Type B pancreatic cell (in vitro differentiated cells): ENCODE data around the gene TRIM49D1. TPM values are rescaled to one million over a fixed set of nuclear protein-coding genes. Genes with fewer than 3 reads are reported as not detected.
"Not testable (repeated sequence)": the region's sequence is repeated elsewhere in the genome, so short reads cannot be mapped to it uniquely, and the experiment has no call there.

ENCODE experiments used
- DNase-seq: peaks from one replicate; pipeline ENCODE4 v3.0.0; 2021; ENCODE audit warnings: mixed read lengths; ENCODE audit not compliant: unreplicated experiment; ENCODE audit errors: extremely low spot score
- H3K27ac Mint-ChIP-seq: 2 replicates; pipeline ENCODE4 v1.8.0; 2021; ENCODE audit warnings: mild to moderate bottlenecking, mixed read lengths
- H3K27me3 Mint-ChIP-seq: 2 replicates; pipeline ENCODE4 v1.8.0; 2021; ENCODE audit warnings: mixed read lengths
- H3K36me3 Mint-ChIP-seq: 2 replicates; pipeline ENCODE4 v1.8.0; 2021; ENCODE audit warnings: mixed read lengths
- H3K4me1 Mint-ChIP-seq: one replicate; pipeline ENCODE4 v1.8.0; 2021; ENCODE audit warnings: mixed read lengths; ENCODE audit not compliant: unreplicated experiment
- H3K4me3 Mint-ChIP-seq: 2 replicates; pipeline ENCODE4 v1.8.0; 2021; ENCODE audit warnings: mild to moderate bottlenecking, mixed read lengths
- H3K9me3 Mint-ChIP-seq: 2 replicates; pipeline ENCODE4 v1.8.0; 2021; ENCODE audit warnings: mixed read lengths
- long read RNA-seq: library from polyadenylated mRNA; unstranded; transcript quantifications from one replicate; pipeline ENCODE4 v2.0.0, GENCODE V29; 2020
- total RNA-seq: library from RNA; stranded (reverse); gene quantifications from 2 replicates; pipeline ENCODE4 v1.2.1, GENCODE V29; 2021; ENCODE audit warnings: low replicate concordance
- TF ChIP-seq, protein P1 (sequence below): fragments of 200-600 bp; sonication (generic); conservative IDR thresholded peaks from 2 replicates; pipeline ENCODE4 v1.5.0; 2021; ENCODE audit warnings: antibody characterized with exemption, mild to moderate bottlenecking

TRIM49D1 gene, protein sequence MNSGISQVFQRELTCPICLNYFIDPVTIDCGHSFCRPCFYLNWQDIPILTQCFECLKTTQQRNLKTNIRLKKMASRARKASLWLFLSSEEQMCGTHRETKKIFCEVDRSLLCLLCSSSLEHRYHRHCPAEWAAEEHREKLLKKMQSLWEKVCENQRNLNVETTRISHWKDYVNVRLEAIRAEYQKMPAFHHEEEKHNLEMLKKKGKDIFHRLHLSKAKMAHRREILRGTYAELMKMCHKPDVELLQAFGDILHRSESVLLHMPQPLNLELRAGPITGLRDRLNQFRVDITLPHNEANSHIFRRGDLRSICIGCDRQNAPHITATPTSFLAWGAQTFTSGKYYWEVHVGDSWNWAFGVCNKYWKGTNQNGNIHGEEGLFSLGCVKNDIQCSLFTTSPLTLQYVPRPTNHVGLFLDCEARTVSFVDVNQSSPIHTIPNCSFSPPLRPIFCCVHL
- not detected in 2 replicates for total RNA-seq
- long read RNA-seq, result 0 reads

DNA sequence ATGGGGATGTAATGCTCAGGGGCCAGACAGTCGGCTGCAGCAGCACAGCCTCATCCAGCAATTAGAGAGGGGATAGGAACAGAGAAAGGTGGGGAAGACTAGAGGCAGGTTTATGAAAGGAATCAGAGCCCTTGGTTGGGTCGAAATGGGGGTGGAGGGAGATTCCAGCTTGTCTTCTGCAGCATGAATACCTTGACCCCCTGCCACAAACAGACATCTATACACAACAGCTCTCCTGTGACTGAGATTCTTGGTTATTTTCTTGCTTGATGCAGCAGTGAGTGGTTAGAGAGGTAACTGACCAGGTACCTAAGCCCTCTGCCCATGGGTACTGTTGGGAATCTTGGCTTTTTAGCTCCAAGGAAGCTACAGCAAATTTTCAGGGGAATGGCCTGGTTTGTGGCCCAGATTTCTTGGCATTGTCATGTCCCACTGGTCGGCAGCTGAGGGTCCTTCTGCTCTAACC, at the start of gene TRIM49D1:
TSS of gene TRIM49D1 (minus strand) at position 51 of the 466 bp plus-strand sequence. CDS start 4,535 bp downstream, outside the sequence.
- H3K27me3 Mint-ChIP-seq, result peaks cover 3% of the 10 kb centered on the region
- H3K4me3 Mint-ChIP-seq, result no peak within 1 kb of the TSS
- no peaks in the 10 kb centered on the region for H3K36me3 Mint-ChIP-seq
- no peaks in the 10 kb centered on the region for H3K9me3 Mint-ChIP-seq
- H3K4me1 Mint-ChIP-seq, result no peaks in the 10 kb centered on the region
- DNase-seq, result no peak
- TF ChIP-seq, protein P1, sequence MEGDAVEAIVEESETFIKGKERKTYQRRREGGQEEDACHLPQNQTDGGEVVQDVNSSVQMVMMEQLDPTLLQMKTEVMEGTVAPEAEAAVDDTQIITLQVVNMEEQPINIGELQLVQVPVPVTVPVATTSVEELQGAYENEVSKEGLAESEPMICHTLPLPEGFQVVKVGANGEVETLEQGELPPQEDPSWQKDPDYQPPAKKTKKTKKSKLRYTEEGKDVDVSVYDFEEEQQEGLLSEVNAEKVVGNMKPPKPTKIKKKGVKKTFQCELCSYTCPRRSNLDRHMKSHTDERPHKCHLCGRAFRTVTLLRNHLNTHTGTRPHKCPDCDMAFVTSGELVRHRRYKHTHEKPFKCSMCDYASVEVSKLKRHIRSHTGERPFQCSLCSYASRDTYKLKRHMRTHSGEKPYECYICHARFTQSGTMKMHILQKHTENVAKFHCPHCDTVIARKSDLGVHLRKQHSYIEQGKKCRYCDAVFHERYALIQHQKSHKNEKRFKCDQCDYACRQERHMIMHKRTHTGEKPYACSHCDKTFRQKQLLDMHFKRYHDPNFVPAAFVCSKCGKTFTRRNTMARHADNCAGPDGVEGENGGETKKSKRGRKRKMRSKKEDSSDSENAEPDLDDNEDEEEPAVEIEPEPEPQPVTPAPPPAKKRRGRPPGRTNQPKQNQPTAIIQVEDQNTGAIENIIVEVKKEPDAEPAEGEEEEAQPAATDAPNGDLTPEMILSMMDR, result no peak
- no peak within 1 kb of the TSS for H3K27ac Mint-ChIP-seq

DNA sequence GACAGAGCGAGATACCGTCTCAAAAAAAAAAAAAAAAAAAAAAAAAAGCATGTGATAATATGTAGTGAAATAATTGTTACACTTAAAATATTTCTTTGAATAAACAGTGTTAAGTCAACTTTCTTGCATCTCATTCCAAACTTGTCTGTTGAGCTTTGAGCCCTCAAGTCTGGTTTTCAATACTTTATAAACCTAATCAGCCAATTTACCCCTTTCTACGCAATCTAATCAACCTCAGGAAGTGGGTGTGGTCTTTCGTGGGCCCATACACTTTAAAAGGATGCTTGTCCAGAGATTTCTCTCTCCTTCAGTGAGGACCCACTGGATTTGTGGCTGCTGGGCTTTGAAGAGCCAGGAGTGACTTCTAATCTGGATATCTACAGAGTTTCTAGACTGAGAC, 43.7 kb upstream of the TRIM49D1 start, which contains the start of gene TRIM64:
TSS of gene TRIM64 (plus strand) at position 301 of the 400 bp plus-strand sequence. CDS start 2,467 bp downstream, outside the sequence.
- H3K4me1 Mint-ChIP-seq, H3K36me3 Mint-ChIP-seq, H3K4me3 Mint-ChIP-seq, H3K9me3 Mint-ChIP-seq, DNase-seq, H3K27ac Mint-ChIP-seq, H3K27me3 Mint-ChIP-seq: not testable (repeated sequence)

DNA sequence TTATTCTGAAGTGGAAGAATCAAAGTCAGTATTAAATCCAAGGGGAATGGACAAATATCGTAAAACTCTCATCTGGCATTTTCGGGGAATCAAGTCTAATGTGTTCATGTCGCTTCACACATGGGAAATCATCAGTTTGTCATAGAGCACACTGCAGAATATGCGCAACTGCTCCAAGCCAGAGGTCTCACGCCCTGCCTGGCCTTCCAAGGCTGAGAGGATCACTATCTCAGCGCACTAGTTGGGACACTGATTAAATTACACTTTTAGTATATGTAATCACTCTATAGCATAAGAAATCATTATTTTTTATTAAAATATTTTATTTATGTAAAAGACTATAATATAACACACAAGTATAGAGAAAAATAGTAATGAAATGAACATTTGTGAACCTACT, 38.8 kb upstream of the TRIM49D1 start:
- not testable (repeated sequence) for H3K4me1 Mint-ChIP-seq, H3K36me3 Mint-ChIP-seq, H3K27ac Mint-ChIP-seq, H3K4me3 Mint-ChIP-seq, H3K27me3 Mint-ChIP-seq, DNase-seq, H3K9me3 Mint-ChIP-seq

DNA sequence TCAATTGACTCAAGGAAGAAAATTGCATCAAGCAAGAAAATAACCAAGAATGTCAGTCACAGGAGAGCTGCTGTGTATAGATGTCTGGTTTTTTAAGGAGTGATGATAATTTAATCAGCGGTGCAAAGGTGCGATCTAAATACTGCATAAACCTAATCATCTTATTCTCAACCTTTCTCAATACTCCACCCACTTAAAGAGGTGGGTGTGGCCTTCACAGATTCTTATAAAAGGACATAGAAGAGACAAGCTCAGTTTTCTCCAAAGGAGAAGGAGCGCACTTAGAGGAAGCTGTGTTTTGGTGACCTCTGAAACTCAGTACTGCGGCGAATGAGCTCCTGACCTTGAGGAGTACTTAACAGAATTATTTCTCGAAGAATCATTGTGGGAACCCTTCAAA, 1.7 kb upstream of the TRIM49D1 start, which contains the start of gene TRIM49D2:
TSS of gene TRIM49D2 (plus strand) at position 301 of the 400 bp plus-strand sequence. CDS start 2,698 bp downstream, outside the sequence.
- DNase-seq, H3K36me3 Mint-ChIP-seq, H3K27ac Mint-ChIP-seq, H3K9me3 Mint-ChIP-seq, H3K27me3 Mint-ChIP-seq, H3K4me3 Mint-ChIP-seq, H3K4me1 Mint-ChIP-seq: not testable (repeated sequence)

DNA sequence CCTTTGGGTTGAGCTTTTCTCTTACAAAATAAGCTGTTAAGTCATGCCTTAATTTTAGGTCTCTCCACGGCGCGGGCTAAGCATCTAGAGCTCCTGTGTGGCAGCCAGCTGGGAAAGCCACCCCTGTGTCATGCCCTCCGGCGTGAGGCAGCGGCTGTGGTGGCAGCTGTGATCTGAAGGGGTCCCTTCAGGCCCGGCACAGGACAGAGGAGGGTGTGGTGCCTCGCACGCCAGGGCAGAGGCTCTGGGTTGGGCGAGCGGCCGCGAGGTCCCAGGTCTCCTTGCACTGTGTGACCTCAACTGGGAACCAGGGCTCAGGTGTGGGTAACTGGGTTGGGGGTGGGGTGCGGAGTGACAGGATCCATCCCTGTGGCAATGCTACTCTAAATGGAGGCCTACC, 21.2 kb downstream of the TRIM49D1 start:
- H3K4me3 Mint-ChIP-seq, result not testable (repeated sequence)

DNA sequence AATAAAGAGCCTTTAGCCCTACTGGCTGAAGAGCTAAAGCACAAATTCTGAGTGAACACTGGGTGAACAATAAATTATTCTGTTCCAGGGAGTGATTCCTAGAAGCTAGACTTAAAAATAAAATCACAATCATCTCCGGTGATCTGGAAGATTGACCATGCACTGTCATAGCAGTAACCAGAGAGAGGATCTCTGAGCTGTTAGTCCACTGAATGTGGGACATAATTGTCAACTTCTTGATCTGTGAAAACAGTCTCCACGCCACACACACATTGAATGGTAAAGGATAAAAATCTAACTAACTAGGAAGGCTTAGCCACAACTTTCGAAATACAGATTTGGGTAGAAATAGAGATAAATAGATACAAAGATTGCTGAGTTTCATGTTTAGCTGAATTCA, 28.8 kb downstream of the TRIM49D1 start:
- not testable (repeated sequence) for H3K27ac Mint-ChIP-seq, H3K4me3 Mint-ChIP-seq, DNase-seq, H3K9me3 Mint-ChIP-seq, H3K27me3 Mint-ChIP-seq, H3K36me3 Mint-ChIP-seq, H3K4me1 Mint-ChIP-seq

More for the DNA sequence above, 21.2 kb downstream of the TRIM49D1 start:
- H3K36me3 Mint-ChIP-seq, H3K9me3 Mint-ChIP-seq, H3K4me1 Mint-ChIP-seq, H3K27me3 Mint-ChIP-seq, H3K27ac Mint-ChIP-seq: not testable (repeated sequence)
- peak; percentile 25 for DNase-seq

DNA sequence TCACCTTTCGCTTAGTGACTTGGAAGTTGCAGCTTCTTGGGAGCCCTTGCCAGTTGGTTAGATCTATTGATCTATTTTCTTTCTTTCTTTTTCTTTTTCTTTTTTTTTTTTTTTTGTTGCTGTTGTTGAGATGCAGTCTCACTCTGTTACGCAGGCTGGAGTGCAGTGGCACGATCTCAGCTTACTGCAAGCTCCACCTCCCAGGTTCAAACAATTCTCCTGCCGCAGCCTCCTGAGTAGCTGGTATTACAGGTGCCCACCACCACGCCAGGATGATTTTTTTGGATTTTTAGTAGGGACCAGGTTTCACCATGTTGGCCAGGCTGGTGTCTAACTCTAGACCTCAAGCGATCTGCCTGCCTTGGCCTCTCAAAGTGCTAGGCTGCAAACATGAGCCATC, 44.5 kb downstream of the TRIM49D1 start:
- not testable (repeated sequence) for H3K27ac Mint-ChIP-seq, H3K4me1 Mint-ChIP-seq, H3K9me3 Mint-ChIP-seq

DNA sequence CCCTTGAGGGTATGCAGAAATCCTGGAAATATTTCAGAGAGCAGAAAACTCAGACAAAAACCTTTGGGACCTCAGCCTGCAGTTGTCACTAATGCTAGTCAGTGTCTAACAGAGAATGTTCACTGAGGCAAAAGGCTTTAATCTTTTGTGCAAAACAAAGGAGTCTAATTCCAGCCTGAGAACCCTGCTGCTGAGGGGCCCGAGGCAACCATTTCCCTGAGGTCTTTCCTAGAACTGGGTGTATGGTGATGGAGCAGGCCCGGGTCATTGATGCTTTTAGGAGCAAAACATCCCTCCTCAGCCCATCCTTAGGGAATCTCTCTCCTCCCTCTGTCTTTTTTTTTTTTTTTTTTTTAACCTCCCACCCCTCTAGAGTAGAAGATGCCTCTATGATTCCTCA, 49.5 kb downstream of the TRIM49D1 start:
- H3K36me3 Mint-ChIP-seq, H3K4me1 Mint-ChIP-seq, H3K9me3 Mint-ChIP-seq, H3K27me3 Mint-ChIP-seq, H3K27ac Mint-ChIP-seq, H3K4me3 Mint-ChIP-seq: not testable (repeated sequence)
- DNase-seq, result peak; percentile 49

More for the DNA sequence above, 44.5 kb downstream of the TRIM49D1 start:
- H3K4me3 Mint-ChIP-seq, H3K36me3 Mint-ChIP-seq, H3K27me3 Mint-ChIP-seq: not testable (repeated sequence)
- peak; percentile 20 for DNase-seq

DNA sequence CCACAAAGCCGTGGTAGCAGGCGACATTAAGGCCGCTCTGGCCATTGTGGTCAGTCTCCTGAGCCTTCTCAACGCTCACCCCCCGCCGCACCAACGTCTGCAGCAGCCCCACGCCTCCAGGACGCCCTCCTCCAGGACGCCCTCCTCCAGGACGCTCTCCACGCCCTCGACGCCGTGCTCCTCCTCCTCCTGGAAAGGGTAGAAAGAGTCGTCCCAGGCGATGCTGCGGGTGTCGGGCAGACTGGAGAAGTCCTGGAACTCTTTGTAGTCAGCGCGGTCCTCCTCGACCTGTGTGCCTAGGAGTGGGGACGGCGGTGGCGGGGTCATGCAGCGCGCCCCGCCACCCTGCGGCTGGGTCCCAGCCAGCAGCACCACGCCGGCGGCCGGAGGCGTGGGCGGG, 56.8 kb downstream of the TRIM49D1 start:
- not testable (repeated sequence) for H3K27ac Mint-ChIP-seq, H3K27me3 Mint-ChIP-seq, H3K4me3 Mint-ChIP-seq, H3K36me3 Mint-ChIP-seq, H3K4me1 Mint-ChIP-seq, H3K9me3 Mint-ChIP-seq
- DNase-seq, result peak; percentile 27

DNA sequence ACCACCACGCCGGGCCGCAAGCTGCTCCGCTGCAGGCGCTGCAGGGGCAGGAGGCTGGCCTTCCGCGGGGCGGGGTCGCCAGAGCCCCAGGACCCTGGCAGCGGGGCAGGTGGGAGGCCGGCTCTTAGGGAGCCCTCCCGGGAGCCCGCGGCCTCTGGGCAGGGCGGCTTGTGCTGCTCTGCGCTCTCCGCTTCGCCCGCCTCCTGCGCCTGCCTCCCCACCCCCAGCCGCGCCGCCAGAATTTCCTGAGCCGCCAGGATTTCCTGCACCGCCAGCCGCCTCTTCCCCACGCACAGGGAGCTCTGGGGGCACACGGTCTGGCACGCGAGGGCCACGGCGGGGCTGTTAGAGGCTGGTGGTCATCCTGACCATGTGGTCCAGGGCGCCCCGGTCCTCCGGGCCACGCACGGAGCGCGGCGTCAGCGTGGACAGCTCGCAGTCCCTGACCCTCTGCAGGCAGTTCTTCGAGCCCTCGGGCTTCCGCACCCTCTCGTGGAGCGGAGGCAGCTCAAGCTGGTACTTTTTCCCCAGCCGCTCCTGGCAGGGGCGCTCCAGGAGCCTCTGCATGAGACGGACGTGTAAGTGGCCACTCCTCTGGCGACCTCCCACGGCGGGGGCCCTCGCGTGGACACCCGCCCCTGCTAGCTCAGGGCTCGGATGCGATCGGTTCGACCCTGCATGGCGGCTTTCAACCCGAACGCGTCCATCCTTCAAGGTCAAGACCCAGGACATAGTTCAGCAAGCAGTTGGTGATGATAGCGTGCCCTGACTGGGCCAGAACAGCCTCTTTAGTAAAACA, 57.9 kb downstream of the TRIM49D1 start:
- H3K9me3 Mint-ChIP-seq, H3K27ac Mint-ChIP-seq, H3K4me1 Mint-ChIP-seq, H3K4me3 Mint-ChIP-seq, H3K27me3 Mint-ChIP-seq, H3K36me3 Mint-ChIP-seq: not testable (repeated sequence)
- peak; percentile 67 for DNase-seq
